Neural cell (in vitro differentiated cells): Measurements from ENCODE around the gene NECTIN3. TPM values are rescaled to one million over a fixed set of nuclear protein-coding genes. Genes with fewer than 3 reads are reported as not detected.

Source experiments
- H2AFZ ChIP-seq: fragments of 200-600, 300-800 bp; sonication (generic), shearing (Covaris generic); 2 replicates; pipeline ENCODE4 v1.6.0; 2014; ENCODE audit warnings: low read depth, mild to moderate bottlenecking, antibody characterized with exemption, low read length, moderate library complexity
- H3F3A ChIP-seq: fragments of 200-600 bp; shearing (Covaris generic); 2 replicates; pipeline ENCODE4 v1.6.1; 2016; ENCODE audit warnings: mild to moderate bottlenecking, moderate library complexity, mixed read lengths, antibody characterized with exemption, low read length; ENCODE audit not compliant: insufficient read depth, poor library complexity, severe bottlenecking
- H3K27ac ChIP-seq: fragments of 200-600, 300-800 bp; sonication (generic), shearing (Covaris generic); 2 replicates; pipeline ENCODE4 v1.5.1; 2014; ENCODE audit warnings: mild to moderate bottlenecking, low read length, moderate library complexity
- H3K27me3 ChIP-seq: fragments of 300-800, 200-600 bp; sonication (generic), shearing (Covaris generic); 2 replicates; pipeline ENCODE4 v1.6.0; 2014; ENCODE audit warnings: mild to moderate bottlenecking, low read depth, low read length, moderate library complexity; ENCODE audit not compliant: insufficient read depth
- H3K36me3 ChIP-seq: fragments of 300-800, 200-600 bp; sonication (generic), shearing (Covaris generic); 2 replicates; pipeline ENCODE4 v1.5.1; 2014; ENCODE audit warnings: mild to moderate bottlenecking, antibody characterized with exemption, low read length, moderate library complexity; ENCODE audit not compliant: insufficient read depth
- H3K4me2 ChIP-seq: fragments of 300-800, 200-600 bp; sonication (generic), shearing (Covaris generic); 2 replicates; pipeline ENCODE4 v1.6.0; 2014; ENCODE audit warnings: mild to moderate bottlenecking, low read length
- H3K4me3 ChIP-seq: fragments of 300-800, 200-600 bp; sonication (generic), shearing (Covaris generic); 2 replicates; pipeline ENCODE4 v1.5.1; 2014; ENCODE audit warnings: mild to moderate bottlenecking, low read length, moderate library complexity
- H3K79me2 ChIP-seq: fragments of 200-600 bp; shearing (Covaris generic); replicated peaks from 2 replicates; pipeline ENCODE4 v1.6.0; 2014; ENCODE audit warnings: mild to moderate bottlenecking, low read length, moderate library complexity; ENCODE audit not compliant: insufficient read depth
- H3K9ac ChIP-seq: fragments of 300-800, 200-600 bp; sonication (generic), shearing (Covaris generic); 2 replicates; pipeline ENCODE4 v1.6.1; 2016; ENCODE audit warnings: mild to moderate bottlenecking, low read length, mixed read lengths
- H3K9me2 ChIP-seq: fragments of 200-600 bp; shearing (Covaris generic); 2 replicates; pipeline ENCODE4 v1.6.1; 2016; ENCODE audit warnings: mild to moderate bottlenecking, low read length, mixed read lengths; ENCODE audit not compliant: insufficient read depth
- H3K9me3 ChIP-seq: fragments of 200-600, 300-800 bp; sonication (generic), shearing (Covaris generic); 2 replicates; pipeline ENCODE4 v1.6.1; 2016; ENCODE audit warnings: mild to moderate bottlenecking, mixed run types, low read length, moderate library complexity, mixed read lengths
- H4K20me1 ChIP-seq: fragments of 200-600 bp; shearing (Covaris generic); 2 replicates; pipeline ENCODE4 v1.6.1; 2016; ENCODE audit warnings: mild to moderate bottlenecking, mixed run types; ENCODE audit not compliant: insufficient read depth
- CTCF ChIP-seq: fragments of 450-650 bp; IDR thresholded peaks from 2 replicates; pipeline ENCODE4 v1.5.1; 2014; ENCODE audit warnings: antibody characterized with exemption, mild to moderate bottlenecking, moderate library complexity; ENCODE audit not compliant: poor library complexity, severe bottlenecking
- EP300 ChIP-seq: fragments of 450-650 bp; conservative IDR thresholded peaks from 2 replicates; pipeline ENCODE4 v1.6.1; 2014; ENCODE audit warnings: antibody characterized with exemption, mild to moderate bottlenecking, moderate library complexity; ENCODE audit not compliant: poor library complexity, severe bottlenecking
- EZH2 ChIP-seq: fragments of 200-600, 300-800 bp; shearing (Covaris generic), sonication (generic); IDR thresholded peaks from 2 replicates; pipeline ENCODE4 v1.6.1; 2014; ENCODE audit warnings: antibody characterized with exemption, low read length, borderline replicate concordance, mild to moderate bottlenecking; ENCODE audit not compliant: insufficient read depth, poor library complexity, severe bottlenecking
- MXI1 ChIP-seq: fragments of 450-650 bp; conservative IDR thresholded peaks from 2 replicates; pipeline ENCODE4 v1.6.1; 2014; ENCODE audit warnings: antibody characterized with exemption, mild to moderate bottlenecking; ENCODE audit not compliant: poor library complexity, severe bottlenecking
- POLR2AphosphoS5 ChIP-seq: IDR thresholded peaks from 2 replicates; pipeline ENCODE4 v1.6.1; 2012
- RAD21 ChIP-seq: fragments of 450-650 bp; conservative IDR thresholded peaks from 2 replicates; pipeline ENCODE4 v1.6.1; 2014; ENCODE audit warnings: antibody characterized with exemption, mild to moderate bottlenecking, moderate library complexity
- REST ChIP-seq: IDR thresholded peaks from 2 replicates; pipeline ENCODE4 v1.6.1; 2012; ENCODE audit warnings: borderline replicate concordance
- SMC3 ChIP-seq: fragments of 450-650 bp; conservative IDR thresholded peaks from 2 replicates; pipeline ENCODE4 v1.6.1; 2014; ENCODE audit warnings: antibody characterized with exemption, mild to moderate bottlenecking, moderate library complexity; ENCODE audit not compliant: poor library complexity
- TAF1 ChIP-seq: IDR thresholded peaks from 2 replicates; pipeline ENCODE4 v1.6.1; 2012; ENCODE audit warnings: low read depth
- polyA plus RNA-seq: library from polyadenylated mRNA; depleted of rRNA; stranded (reverse); fragments of >200 nt; gene quantifications from 2 replicates; pipeline ENCODE4 v1.2.3, GENCODE V29; 2014

Gene NECTIN3
- polyA plus RNA-seq, 1 donor from 2014 or later: 2.4 TPM

GRCh38 chr3:111152496-111152895 lies 80.9 kb downstream of the NECTIN3 start:
- no peaks in the 10 kb centered on the region for H3K79me2 ChIP-seq
- no peaks in the 10 kb centered on the region for H4K20me1 ChIP-seq
- no peak overlapping the region for H2AFZ ChIP-seq
- H3K4me3 ChIP-seq: no peak overlapping the region
- H3K9me2 ChIP-seq: no peaks in the 10 kb centered on the region
- H3K4me2 ChIP-seq: no peak overlapping the region
- no peaks in the 10 kb centered on the region for H3K9me3 ChIP-seq
- no peak for TF ChIP-seq CTCF
- TF ChIP-seq REST: no peak
- no peak for TF ChIP-seq EZH2
- no peak for TF ChIP-seq POLR2AphosphoS5
- no peak for TF ChIP-seq EP300
- H3K27me3 ChIP-seq: no peaks in the 10 kb centered on the region
- H3K27ac ChIP-seq: no peak overlapping the region
- H3K9ac ChIP-seq: no peak overlapping the region
- H3K36me3 ChIP-seq: no peaks in the 10 kb centered on the region
- H3F3A ChIP-seq: no peaks in the 10 kb centered on the region

GRCh38 chr3:111156517-111156916 lies 84.9 kb downstream of the NECTIN3 start:
- H3F3A ChIP-seq: no peaks in the 10 kb centered on the region
- H3K27ac ChIP-seq: no peak overlapping the region
- H3K9ac ChIP-seq: no peak overlapping the region
- H3K36me3 ChIP-seq: no peaks in the 10 kb centered on the region
- H3K9me3 ChIP-seq: no peaks in the 10 kb centered on the region
- TF ChIP-seq EZH2 (no peak), MXI1 (no peak), REST (no peak), SMC3 (no peak), POLR2AphosphoS5 (no peak), RAD21 (no peak), CTCF (no peak), TAF1 (no peak), EP300 (no peak)
- no peaks in the 10 kb centered on the region for H3K9me2 ChIP-seq
- no peak overlapping the region for H2AFZ ChIP-seq
- H3K27me3 ChIP-seq: no peaks in the 10 kb centered on the region
- H4K20me1 ChIP-seq: no peaks in the 10 kb centered on the region
- H3K79me2 ChIP-seq: no peaks in the 10 kb centered on the region
- H3K4me2 ChIP-seq: no peak overlapping the region
- H3K4me3 ChIP-seq: no peak overlapping the region
